ENCODE measurements around the gene UQCC2. TPM values are rescaled to one million over a fixed set of nuclear protein-coding genes. Genes with fewer than 3 reads are reported as not detected.

Gene UQCC2
- total and polyA plus RNA-seq, 7 donors = 118 to 184 (median 141) TPM

DNA sequence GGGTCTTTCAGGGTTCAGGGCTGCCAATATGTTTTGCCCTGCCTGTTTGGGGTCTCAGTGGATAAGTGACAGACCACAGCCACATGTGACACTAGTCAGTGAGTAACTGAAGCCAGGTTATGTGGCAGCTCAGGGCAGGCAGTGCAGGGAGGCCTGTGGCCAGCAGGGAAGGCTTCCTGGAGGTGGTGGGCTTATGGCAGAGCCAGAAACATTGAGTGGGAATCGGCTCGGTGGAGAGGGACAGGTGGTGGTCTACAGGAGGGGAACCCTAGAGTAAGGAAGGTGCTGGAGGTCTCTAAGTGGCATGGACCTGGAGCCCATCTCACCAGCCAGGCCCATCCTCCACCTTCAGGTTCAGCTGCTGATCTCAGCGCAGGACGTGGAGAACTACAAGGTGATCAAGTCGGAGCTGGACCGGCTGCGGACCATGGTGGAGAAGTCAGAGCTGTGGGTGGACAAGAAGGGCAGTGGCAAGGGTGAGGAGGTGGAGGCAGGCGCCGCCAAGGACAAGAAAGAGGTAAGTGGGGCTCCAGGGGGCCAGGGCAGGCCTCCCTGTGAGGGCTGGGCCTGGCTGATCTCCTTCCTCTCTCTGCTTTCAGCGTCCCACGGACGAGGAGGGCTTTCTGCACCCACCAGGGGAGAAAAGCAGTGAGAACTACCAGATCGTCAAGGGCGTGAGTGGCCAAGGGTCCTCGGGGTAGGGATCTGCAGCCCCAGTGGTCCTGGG, 34.9 kb downstream of the UQCC2 start:
- H3K27ac ChIP-seq = no peak overlapping the region
- peaks cover 0 to 6% of the 10 kb centered on the region in 2 donors for H3K36me3 ChIP-seq (ENCODE audit: insufficient read depth in 1 of 2, low read depth in 1 of 2)
- H3K27me3 ChIP-seq (ENCODE audit: insufficient read depth in 3 of 3, low read length in 2 of 3) = no peaks in the 10 kb centered on the region
- H3K4me1 ChIP-seq = no peaks in the 10 kb centered on the region
- no peak for ATAC-seq
- H3K9me3 ChIP-seq = no peaks in the 10 kb centered on the region
- no peak overlapping the region for H3K4me3 ChIP-seq
- intact Hi-C loops (cut with DNase I) = no loop called here
- TF ChIP-seq CTCF (IDR thresholded peaks at IDR 0.05) = no peak
- WGBS, 3 donors = 80 to 87% (median 83%) methylated on average over 10 to 15 of the region's 15 CpGs
- no peak for DNase-seq

GRCh38 chr6:33675968-33676367, 35.5 kb downstream of the UQCC2 start:
- ATAC-seq (no peak), DNase-seq (no peak)
- Histone ChIP-seq H3K9me3 (no peaks in the 10 kb centered on the region), H3K4me3 (no peak overlapping the region), H3K36me3 (ENCODE audit: insufficient read depth in 1 of 2, low read depth in 1 of 2) (peaks cover 0 to 6% of the 10 kb centered on the region in 2 donors), H3K4me1 (no peaks in the 10 kb centered on the region), H3K27ac (no peak overlapping the region), H3K27me3 (ENCODE audit: insufficient read depth in 3 of 3, low read length in 2 of 3) (no peaks in the 10 kb centered on the region)
- intact Hi-C loops (cut with DNase I) = no loop called here
- no peak for TF ChIP-seq CTCF (IDR thresholded peaks at IDR 0.05)
- 95 to 97% (median 97%) methylated on average over 7 of the region's 7 CpGs for WGBS, 3 donors

- ATAC-seq = no peak
These were observed 37.6 kb downstream of the UQCC2 start for GRCh38 chr6:33673851-33674250.

GRCh38 chr6:33672808-33673207, 38.7 kb downstream of the UQCC2 start:
- H3K27me3 ChIP-seq (ENCODE audit: insufficient read depth in 3 of 3, low read length in 2 of 3) = no peaks in the 10 kb centered on the region
- peaks cover 0 to 14% of the 10 kb centered on the region in 2 donors for H3K36me3 ChIP-seq (ENCODE audit: insufficient read depth in 1 of 2, low read depth in 1 of 2)
- no peaks in the 10 kb centered on the region for H3K9me3 ChIP-seq
- peak; percentile 96 to 98 (median 97) for ATAC-seq
- intact Hi-C loops (cut with DNase I) = no loop called here
- no peaks in the 10 kb centered on the region for H3K4me1 ChIP-seq
- peak; percentile 93 to 94 for DNase-seq
- no peak overlapping the region for H3K4me3 ChIP-seq
- peak overlapping the region; percentile 23 for H3K27ac ChIP-seq
- 22 to 38% (median 35%) methylated on average over 5 of the region's 5 CpGs for WGBS, 3 donors
- peak; percentile 53 for TF ChIP-seq CTCF (IDR thresholded peaks at IDR 0.05)

More at GRCh38 chr6:33673851-33674250, 37.6 kb downstream of the UQCC2 start:
- Histone ChIP-seq H3K4me1 (no peaks in the 10 kb centered on the region), H3K27ac (no peak overlapping the region), H3K4me3 (no peak overlapping the region), H3K36me3 (ENCODE audit: insufficient read depth in 1 of 2, low read depth in 1 of 2) (peaks cover 0 to 14% of the 10 kb centered on the region in 2 donors), H3K27me3 (ENCODE audit: insufficient read depth in 3 of 3, low read length in 2 of 3) (no peaks in the 10 kb centered on the region), H3K9me3 (no peaks in the 10 kb centered on the region)
- no peak for TF ChIP-seq CTCF (IDR thresholded peaks at IDR 0.05)
- no peak for DNase-seq
- 64 to 68% (median 67%) methylated on average over 7 of the region's 7 CpGs for WGBS, 3 donors
- intact Hi-C loops (cut with DNase I) = no loop called here

GRCh38 chr6:33671744-33672072, 39.8 kb downstream of the UQCC2 start:
- Histone ChIP-seq H3K36me3 (ENCODE audit: insufficient read depth in 1 of 2, low read depth in 1 of 2) (peaks cover 0 to 14% of the 10 kb centered on the region in 2 donors), H3K9me3 (no peaks in the 10 kb centered on the region), H3K4me1 (no peaks in the 10 kb centered on the region), H3K27ac (no peak overlapping the region), H3K4me3 (no peak overlapping the region), H3K27me3 (ENCODE audit: insufficient read depth in 3 of 3, low read length in 2 of 3) (no peaks in the 10 kb centered on the region)
- intact Hi-C loops (cut with DNase I) = no loop called here
- no peak for DNase-seq
- 96 to 100% (median 98%) methylated on average over 3 of the region's 3 CpGs for WGBS, 3 donors
- no peak for TF ChIP-seq CTCF (IDR thresholded peaks at IDR 0.05)
- no peak for ATAC-seq

Measured in psoas muscle (tissue), 8 donors.